ENCODE measurements around the gene TPX2. TPM values are rescaled to one million over a fixed set of nuclear protein-coding genes. Genes with fewer than 3 reads are reported as not detected.
"Not testable (repeated sequence)": the region's sequence is repeated elsewhere in the genome, so short reads cannot be mapped to it uniquely, and the experiment has no call there.

Gene TPX2
- total and polyA plus RNA-seq, 3 experiments from 2014 or later: 1.1 to 62.7 (median 60.3) TPM

GRCh38 chr20:31809661-31810060 is 70.6 kb downstream of the TPX2 start:
- Mint-ChIP-seq H3K36me3 (no peaks in the 10 kb centered on the region), H3K27me3 (peaks cover 0 to 4% of the 10 kb centered on the region in 2 donors), H3K9me3 (no peaks in the 10 kb centered on the region), H3K4me1 (no peaks in the 10 kb centered on the region), H3K4me3 (no peak overlapping the region), H3K27ac (no peak overlapping the region)
- ChIA-PET POLR2A (no interaction called here), CTCF (no interaction called here)
- Histone ChIP-seq H3K36me3 (ENCODE audit: insufficient read depth, low read length) (no peaks in the 10 kb centered on the region), H3K27ac (ENCODE audit: low read depth, low read length) (no peak overlapping the region), H3K4me1 (ENCODE audit: insufficient read depth, low read length) (no peaks in the 10 kb centered on the region), H3K27me3 (ENCODE audit: insufficient read depth, low read length, poor library complexity, severe bottlenecking) (no peaks in the 10 kb centered on the region), H3K9me3 (ENCODE audit: low read length) (no peaks in the 10 kb centered on the region), H3K4me3 (ENCODE audit: low read length) (no peak overlapping the region)
- no peak for DNase-seq

GRCh38 chr20:31811198-31811597 is 72.1 kb downstream of the TPX2 start:
- Histone ChIP-seq H3K27ac (ENCODE audit: low read depth, low read length) (no peak overlapping the region), H3K27me3 (ENCODE audit: insufficient read depth, low read length, poor library complexity, severe bottlenecking) (no peaks in the 10 kb centered on the region), H3K4me3 (ENCODE audit: low read length) (no peak overlapping the region), H3K4me1 (ENCODE audit: insufficient read depth, low read length) (no peaks in the 10 kb centered on the region), H3K9me3 (ENCODE audit: low read length) (no peaks in the 10 kb centered on the region), H3K36me3 (ENCODE audit: insufficient read depth, low read length) (no peaks in the 10 kb centered on the region)
- DNase-seq: no peak
- H3K4me1 Mint-ChIP-seq: no peaks in the 10 kb centered on the region
- peaks cover 0 to 4% of the 10 kb centered on the region in 2 donors for H3K27me3 Mint-ChIP-seq
- H3K27ac Mint-ChIP-seq: no peak overlapping the region
- ChIA-PET CTCF (no interaction called here), POLR2A (no interaction called here)
- no peaks in the 10 kb centered on the region for H3K36me3 Mint-ChIP-seq
- no peaks in the 10 kb centered on the region for H3K9me3 Mint-ChIP-seq
- no peak overlapping the region for H3K4me3 Mint-ChIP-seq

GRCh38 chr20:31811796-31812728 is 73.0 kb downstream of the TPX2 start:
- Mint-ChIP-seq H3K27ac (no peak overlapping the region), H3K27me3 (peaks cover 0 to 4% of the 10 kb centered on the region in 2 donors), H3K9me3 (no peaks in the 10 kb centered on the region), H3K4me1 (no peaks in the 10 kb centered on the region), H3K36me3 (no peaks in the 10 kb centered on the region), H3K4me3 (no peak overlapping the region)
- H3K36me3 ChIP-seq (ENCODE audit: insufficient read depth, low read length): no peaks in the 10 kb centered on the region
- no peaks in the 10 kb centered on the region for H3K27me3 ChIP-seq (ENCODE audit: insufficient read depth, low read length, poor library complexity, severe bottlenecking)
- DNase-seq: no peak
- CTCF ChIA-PET: no interaction called here
- H3K4me1 ChIP-seq (ENCODE audit: insufficient read depth, low read length): no peaks in the 10 kb centered on the region
- no peaks in the 10 kb centered on the region for H3K9me3 ChIP-seq (ENCODE audit: low read length)
- H3K27ac ChIP-seq (ENCODE audit: low read depth, low read length): no peak overlapping the region
- POLR2A ChIA-PET: no interaction called here
- H3K4me3 ChIP-seq (ENCODE audit: low read length): no peak overlapping the region

GRCh38 chr20:31813611-31814010 is 74.5 kb downstream of the TPX2 start:
- Histone ChIP-seq H3K36me3 (ENCODE audit: insufficient read depth, low read length) (no peaks in the 10 kb centered on the region), H3K4me1 (ENCODE audit: insufficient read depth, low read length) (no peaks in the 10 kb centered on the region), H3K27me3 (ENCODE audit: insufficient read depth, low read length, poor library complexity, severe bottlenecking) (no peaks in the 10 kb centered on the region), H3K27ac (ENCODE audit: low read depth, low read length) (no peak overlapping the region), H3K9me3 (ENCODE audit: low read length) (no peaks in the 10 kb centered on the region), H3K4me3 (ENCODE audit: low read length) (no peak overlapping the region)
- Mint-ChIP-seq H3K36me3 (no peaks in the 10 kb centered on the region), H3K9me3 (no peaks in the 10 kb centered on the region), H3K4me1 (no peaks in the 10 kb centered on the region), H3K27ac (no peak overlapping the region), H3K27me3 (peaks cover 0 to 4% of the 10 kb centered on the region in 2 donors), H3K4me3 (no peak overlapping the region)
- no peak for DNase-seq
- ChIA-PET POLR2A (no interaction called here), CTCF (interaction anchor here (1.2 kb wide), 1 partner anchor 10 kb away, joined by 8 read pairs; no protein-coding TSS in a partner anchor)

- H3K27ac ChIP-seq (ENCODE audit: low read depth, low read length); H3K4me3 Mint-ChIP-seq; H3K36me3 ChIP-seq (ENCODE audit: insufficient read depth, low read length); H3K4me3 ChIP-seq (ENCODE audit: low read length); H3K4me1 ChIP-seq (ENCODE audit: insufficient read depth, low read length); H3K4me1 Mint-ChIP-seq; H3K36me3 Mint-ChIP-seq; H3K27me3 ChIP-seq (ENCODE audit: insufficient read depth, low read length, poor library complexity, severe bottlenecking); H3K27me3 Mint-ChIP-seq; POLR2A ChIA-PET; H3K9me3 ChIP-seq (ENCODE audit: low read length); H3K27ac Mint-ChIP-seq; DNase-seq; H3K9me3 Mint-ChIP-seq: not testable (repeated sequence)
- CTCF ChIA-PET: interaction anchor here (1.2 kb wide), 1 partner anchor 9 kb away, joined by 8 read pairs; no protein-coding TSS in a partner anchor
Measured at GRCh38 chr20:31814142-31814541, 75.1 kb downstream of the TPX2 start.

GRCh38 chr20:31815408-31816188 is 76.5 kb downstream of the TPX2 start:
- Mint-ChIP-seq H3K36me3 (no peaks in the 10 kb centered on the region), H3K9me3 (no peaks in the 10 kb centered on the region), H3K27ac (no peak overlapping the region), H3K27me3 (no peaks in the 10 kb centered on the region), H3K4me3 (no peak overlapping the region), H3K4me1 (no peaks in the 10 kb centered on the region)
- Histone ChIP-seq H3K4me1 (ENCODE audit: insufficient read depth, low read length) (no peaks in the 10 kb centered on the region), H3K27ac (ENCODE audit: low read depth, low read length) (no peak overlapping the region), H3K9me3 (ENCODE audit: low read length) (no peaks in the 10 kb centered on the region), H3K27me3 (ENCODE audit: insufficient read depth, low read length, poor library complexity, severe bottlenecking) (no peaks in the 10 kb centered on the region), H3K36me3 (ENCODE audit: insufficient read depth, low read length) (no peaks in the 10 kb centered on the region), H3K4me3 (ENCODE audit: low read length) (no peak overlapping the region)
- no peak for DNase-seq
- ChIA-PET POLR2A (no interaction called here), CTCF (no interaction called here)

GRCh38 chr20:31816221-31816620 is 77.1 kb downstream of the TPX2 start:
- ChIA-PET POLR2A (no interaction called here), CTCF (interaction anchor here (1.2 kb wide), 1 partner anchor 34 kb away, joined by 3 read pairs; no protein-coding TSS in a partner anchor)
- Histone ChIP-seq H3K4me3 (ENCODE audit: low read length) (no peak overlapping the region), H3K27me3 (ENCODE audit: insufficient read depth, low read length, poor library complexity, severe bottlenecking) (no peaks in the 10 kb centered on the region), H3K27ac (ENCODE audit: low read depth, low read length) (no peak overlapping the region), H3K4me1 (ENCODE audit: insufficient read depth, low read length) (no peaks in the 10 kb centered on the region), H3K9me3 (ENCODE audit: low read length) (no peaks in the 10 kb centered on the region), H3K36me3 (ENCODE audit: insufficient read depth, low read length) (no peaks in the 10 kb centered on the region)
- Mint-ChIP-seq H3K27me3 (no peaks in the 10 kb centered on the region), H3K4me1 (no peaks in the 10 kb centered on the region), H3K9me3 (no peaks in the 10 kb centered on the region), H3K27ac (no peak overlapping the region), H3K4me3 (no peak overlapping the region), H3K36me3 (no peaks in the 10 kb centered on the region)
- DNase-seq: no peak

GRCh38 chr20:31817461-31817860 is 78.4 kb downstream of the TPX2 start:
- DNase-seq: no peak
- Mint-ChIP-seq H3K4me3 (no peak overlapping the region), H3K9me3 (no peaks in the 10 kb centered on the region), H3K27me3 (no peaks in the 10 kb centered on the region), H3K4me1 (peaks cover 0 to 2% (median 0%) of the 10 kb centered on the region in 3 donors), H3K27ac (no peak overlapping the region), H3K36me3 (no peaks in the 10 kb centered on the region)
- Histone ChIP-seq H3K4me1 (ENCODE audit: insufficient read depth, low read length) (no peaks in the 10 kb centered on the region), H3K27ac (ENCODE audit: low read depth, low read length) (no peak overlapping the region), H3K4me3 (ENCODE audit: low read length) (no peak overlapping the region), H3K36me3 (ENCODE audit: insufficient read depth, low read length) (no peaks in the 10 kb centered on the region), H3K27me3 (ENCODE audit: insufficient read depth, low read length, poor library complexity, severe bottlenecking) (no peaks in the 10 kb centered on the region), H3K9me3 (ENCODE audit: low read length) (no peaks in the 10 kb centered on the region)
- POLR2A ChIA-PET: no interaction called here
- CTCF ChIA-PET: interaction anchor here (0.7 to 1.6 kb wide), 3 partner anchors 29 to 214 kb away, joined by 3 read pairs; no protein-coding TSS in a partner anchor
